A673 (cell line): Measurements from ENCODE around the gene TLE6. TPM values are rescaled to one million over a fixed set of nuclear protein-coding genes. Genes with fewer than 3 reads are reported as not detected.

ENCODE experiments used
- BruUV-seq: library from RNA; stranded (reverse); fragments of 400-500 nt; replicated peaks from 2 replicates; lab custom pipeline; 2021; lab: Mats Ljungman, UMichigan
- CTCF ChIA-PET: fragments of 300-600 bp; sonication (Branson Sonifier 250); formaldehyde crosslinking; loops from one replicate; lab custom pipeline; 2022; ENCODE audit warnings: antibody characterized with exemption; lab: Charles Lee
- POLR2A ChIA-PET: fragments of 300-600 bp; sonication (Branson Sonifier 250); formaldehyde crosslinking; loops from one replicate; lab custom pipeline; 2022; ENCODE audit warnings: antibody characterized with exemption; ENCODE audit not compliant: low non-redundant PET; lab: Charles Lee
- DNase-seq: peaks from one replicate; pipeline ENCODE4 v3.0.0-alpha.2; 2015; ENCODE audit warnings: low spot score
- H3K27ac ChIP-seq: fragments of 200-600 bp; sonication (generic); 2 replicates; pipeline ENCODE4 v1.5.1; 2016; ENCODE audit warnings: mixed run types, low read depth, mild to moderate bottlenecking, mixed read lengths, antibody characterized with exemption, low read length; ENCODE audit not compliant: poor library complexity, severe bottlenecking
- H3K27me3 ChIP-seq: fragments of 200-600 bp; sonication (generic); replicated peaks from 2 replicates; pipeline ENCODE4 v1.6.1; 2017; ENCODE audit warnings: mixed run types, low read depth, mild to moderate bottlenecking, mixed read lengths, antibody characterized with exemption, low read length; ENCODE audit not compliant: insufficient read depth, poor library complexity
- H3K36me3 ChIP-seq: fragments of 200-600 bp; sonication (generic); 2 replicates; pipeline ENCODE4 v1.6.1; 2016; ENCODE audit warnings: mixed run types, mild to moderate bottlenecking, mixed read lengths, antibody characterized with exemption, low read length; ENCODE audit not compliant: insufficient read depth, poor library complexity, severe bottlenecking
- H3K4me1 ChIP-seq: fragments of 200-600 bp; sonication (generic); 2 replicates; pipeline ENCODE4 v1.6.1; 2017; ENCODE audit warnings: mixed run types, mild to moderate bottlenecking, mixed read lengths, antibody characterized with exemption, low read length; ENCODE audit not compliant: insufficient read depth, poor library complexity, severe bottlenecking
- H3K4me3 ChIP-seq: fragments of 200-600 bp; sonication (generic); 2 replicates; pipeline ENCODE4 v1.5.1; 2016; ENCODE audit warnings: low read depth, mixed run types, mild to moderate bottlenecking, mixed read lengths, low read length; ENCODE audit not compliant: poor library complexity, severe bottlenecking
- H3K9me3 ChIP-seq: fragments of 200-600 bp; sonication (generic); 2 replicates; pipeline ENCODE4 v1.6.1; 2016; ENCODE audit warnings: mixed run types, low read depth, mild to moderate bottlenecking, mixed read lengths, antibody characterized with exemption, low read length; ENCODE audit not compliant: poor library complexity, severe bottlenecking
- CTCF ChIP-seq: fragments of 300-800, 200-600 bp; sonication (generic); conservative IDR thresholded peaks from 2 replicates; pipeline ENCODE4 v1.5.1; 2017; ENCODE audit warnings: low read depth, mild to moderate bottlenecking, antibody characterized with exemption, low read length, moderate library complexity, mixed read lengths
- EZH2 ChIP-seq: fragments of 200-600 bp; sonication (generic); IDR thresholded peaks from 2 replicates; pipeline ENCODE4 v1.6.1; 2017; ENCODE audit warnings: borderline replicate concordance, low read depth, mild to moderate bottlenecking, mixed read lengths, antibody characterized with exemption, low read length; ENCODE audit not compliant: poor library complexity, severe bottlenecking
- intact Hi-C: fragments of 100-400 bp; cut with micrococcal nuclease; formaldehyde crosslinking; loops from one replicate; pipeline ENCODE4 v1.10.0; 2022; ENCODE audit not compliant: unreplicated experiment
- total RNA-seq: library from RNA; stranded (reverse); gene quantifications from 2 replicates; pipeline ENCODE4 v1.2.3, GENCODE V29; 2021

TLE6 gene
- total RNA-seq, 1 experiment from 2014 or later, result not detected

DNA sequence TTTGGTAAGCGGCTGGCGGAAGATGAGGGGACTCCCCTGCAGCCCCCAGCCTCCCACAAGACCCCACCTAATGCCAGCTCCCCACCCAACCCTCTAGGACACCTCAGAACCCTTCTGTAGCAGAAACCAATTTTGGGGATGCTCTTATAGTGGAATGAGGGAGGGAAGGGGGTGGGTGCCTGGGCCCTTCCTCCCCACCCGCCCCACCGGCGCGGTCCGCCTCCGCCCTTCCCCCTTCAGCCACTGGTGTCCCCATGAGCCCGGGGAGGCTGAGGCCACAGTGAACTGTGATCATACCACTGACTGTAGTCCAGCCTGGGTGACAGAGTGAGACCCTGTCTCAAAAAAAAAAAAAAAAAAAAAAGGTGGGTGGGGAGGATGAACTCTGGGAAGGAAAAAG, 16.2 kb downstream of the TLE6 start:
- H3K27me3 ChIP-seq, result no peaks in the 10 kb centered on the region
- POLR2A ChIA-PET, result no interaction called here
- no peak for DNase-seq
- BruUV-seq, result no TSS peak
- no peak overlapping the region for H3K27ac ChIP-seq
- H3K4me1 ChIP-seq, result peaks cover 5% of the 10 kb centered on the region
- no peaks in the 10 kb centered on the region for H3K9me3 ChIP-seq
- intact Hi-C loops, result no loop called here
- H3K36me3 ChIP-seq, result no peaks in the 10 kb centered on the region
- TF ChIP-seq CTCF, result no peak
- no peak for TF ChIP-seq EZH2
- H3K4me3 ChIP-seq, result no peak overlapping the region
- CTCF ChIA-PET, result interaction anchor here (0.7 kb wide), 1 partner anchor 150 kb away, joined by 4 read pairs; no protein-coding TSS in a partner anchor

GRCh38 chr19:2994588-2995131, 17.3 kb downstream of the TLE6 start:
- H3K27me3 ChIP-seq, result no peaks in the 10 kb centered on the region
- H3K27ac ChIP-seq, result no peak overlapping the region
- CTCF ChIA-PET, result no interaction called here
- no TSS peak for BruUV-seq
- H3K9me3 ChIP-seq, result no peaks in the 10 kb centered on the region
- no peak for DNase-seq
- POLR2A ChIA-PET, result no interaction called here
- H3K36me3 ChIP-seq, result no peaks in the 10 kb centered on the region
- H3K4me1 ChIP-seq, result peaks cover 5% of the 10 kb centered on the region
- TF ChIP-seq EZH2, result no peak
- TF ChIP-seq CTCF, result no peak
- no peak overlapping the region for H3K4me3 ChIP-seq
- intact Hi-C loops, result no loop called here

- ChIA-PET POLR2A (no interaction called here), CTCF (no interaction called here)
- Histone ChIP-seq H3K27me3 (no peaks in the 10 kb centered on the region), H3K4me3 (no peak overlapping the region), H3K4me1 (peaks cover 5% of the 10 kb centered on the region), H3K36me3 (no peaks in the 10 kb centered on the region), H3K9me3 (no peaks in the 10 kb centered on the region), H3K27ac (no peak overlapping the region)
- no TSS peak for BruUV-seq
- intact Hi-C loops, result no loop called here
- no peak for TF ChIP-seq CTCF
- no peak for TF ChIP-seq EZH2
- no peak for DNase-seq
Observed at GRCh38 chr19:2997720-2998119, 20.4 kb downstream of the TLE6 start.
